Measurements from ENCODE around the gene LELP1.

DNA sequence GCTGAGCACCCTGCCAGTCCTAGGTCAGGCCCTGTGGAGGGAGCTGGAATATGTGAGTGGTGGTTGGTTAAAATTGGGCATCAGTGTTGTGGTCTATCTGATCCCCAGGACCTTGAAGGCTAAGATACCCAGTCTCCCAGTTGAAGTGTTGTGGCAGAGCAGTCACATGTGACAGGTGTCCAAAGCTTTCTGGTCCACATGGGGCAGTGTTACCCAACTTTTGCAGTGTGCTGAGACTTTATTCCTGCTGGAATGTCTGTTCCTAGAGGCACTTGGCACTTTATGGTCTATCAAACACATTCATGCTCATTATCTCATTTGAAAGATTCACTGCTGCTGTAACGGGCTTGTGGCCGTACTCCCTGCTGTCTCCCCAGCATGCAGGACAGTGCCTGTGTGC is 35.3 kb downstream of the LELP1 start:
- TF ChIP-seq, protein P1, sequence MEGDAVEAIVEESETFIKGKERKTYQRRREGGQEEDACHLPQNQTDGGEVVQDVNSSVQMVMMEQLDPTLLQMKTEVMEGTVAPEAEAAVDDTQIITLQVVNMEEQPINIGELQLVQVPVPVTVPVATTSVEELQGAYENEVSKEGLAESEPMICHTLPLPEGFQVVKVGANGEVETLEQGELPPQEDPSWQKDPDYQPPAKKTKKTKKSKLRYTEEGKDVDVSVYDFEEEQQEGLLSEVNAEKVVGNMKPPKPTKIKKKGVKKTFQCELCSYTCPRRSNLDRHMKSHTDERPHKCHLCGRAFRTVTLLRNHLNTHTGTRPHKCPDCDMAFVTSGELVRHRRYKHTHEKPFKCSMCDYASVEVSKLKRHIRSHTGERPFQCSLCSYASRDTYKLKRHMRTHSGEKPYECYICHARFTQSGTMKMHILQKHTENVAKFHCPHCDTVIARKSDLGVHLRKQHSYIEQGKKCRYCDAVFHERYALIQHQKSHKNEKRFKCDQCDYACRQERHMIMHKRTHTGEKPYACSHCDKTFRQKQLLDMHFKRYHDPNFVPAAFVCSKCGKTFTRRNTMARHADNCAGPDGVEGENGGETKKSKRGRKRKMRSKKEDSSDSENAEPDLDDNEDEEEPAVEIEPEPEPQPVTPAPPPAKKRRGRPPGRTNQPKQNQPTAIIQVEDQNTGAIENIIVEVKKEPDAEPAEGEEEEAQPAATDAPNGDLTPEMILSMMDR (IDR thresholded peaks at IDR 0.05): no peak
- TF ChIP-seq POLR2A (IDR thresholded peaks at IDR 0.05): no peak
